C1 segment of cervical spinal cord (tissue), 14 donors: ENCODE results near the gene HSPA4.
"Not testable (repeated sequence)": the region's sequence is repeated elsewhere in the genome, so short reads cannot be mapped to it uniquely, and the experiment has no call there.

Experiments used
- DNase-seq, 14 donors: peaks; one replicate each; lab custom pipeline; 2025; lab: John Stamatoyannopoulos, UW

Gene HSPA4

DNA sequence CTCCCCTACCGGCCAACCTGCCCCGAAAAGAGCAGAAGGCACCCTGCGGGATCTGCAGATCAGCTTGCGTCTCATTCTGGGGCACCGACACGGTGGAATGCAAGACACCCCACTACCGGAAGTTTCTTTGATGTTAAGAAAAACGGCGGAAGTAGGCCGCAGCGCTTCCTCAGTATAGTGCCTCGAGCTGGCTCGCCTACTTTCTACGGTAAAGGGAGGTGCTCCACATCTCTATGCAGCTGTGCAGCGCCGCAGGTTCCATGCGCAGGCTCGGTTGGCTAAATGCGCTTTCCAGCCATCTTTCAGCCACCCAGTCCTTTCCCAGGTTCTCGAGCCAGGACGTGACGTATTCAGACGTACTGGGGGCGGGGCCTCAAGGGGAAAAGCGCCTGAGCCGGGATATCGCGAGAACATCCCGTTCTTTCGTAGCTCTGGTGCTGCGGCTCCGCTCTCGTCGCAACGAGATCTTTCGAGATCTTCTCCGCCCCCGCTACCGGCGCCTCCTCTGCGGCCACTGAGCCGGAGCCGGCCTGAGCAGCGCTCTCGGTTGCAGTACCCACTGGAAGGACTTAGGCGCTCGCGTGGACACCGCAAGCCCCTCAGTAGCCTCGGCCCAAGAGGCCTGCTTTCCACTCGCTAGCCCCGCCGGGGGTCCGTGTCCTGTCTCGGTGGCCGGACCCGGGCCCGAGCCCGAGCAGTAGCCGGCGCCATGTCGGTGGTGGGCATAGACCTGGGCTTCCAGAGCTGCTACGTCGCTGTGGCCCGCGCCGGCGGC is at the start of gene HSPA4:
HSPA4 (plus strand) TSS at position 472 of the 775 bp plus-strand sequence; CDS start at position 710, 238 bp downstream.
- DNase-seq: peak; percentile 57 to 97 (median 94)

GRCh38 chr5:133006653-133007052 is 45.2 kb upstream of the HSPA4 start:
- DNase-seq: no peak

DNA sequence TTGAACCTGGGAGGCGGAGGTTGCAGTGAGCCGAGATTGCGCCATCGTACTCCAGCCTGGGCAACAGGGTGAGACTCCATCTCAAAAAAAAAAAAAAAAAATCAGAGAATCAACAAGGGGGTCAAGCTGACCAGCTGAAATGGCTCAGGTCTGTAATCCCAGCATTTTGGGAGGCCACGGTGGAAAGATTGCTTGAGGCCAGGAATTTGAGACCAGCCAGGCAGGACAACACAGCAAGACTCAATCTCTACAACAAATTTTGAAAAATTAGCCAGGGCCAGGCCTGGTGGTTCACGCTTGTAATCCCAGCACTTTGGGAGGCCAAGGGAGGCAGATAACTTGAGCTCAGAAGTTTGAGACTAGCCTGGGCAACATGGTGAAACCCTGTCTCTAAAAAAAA is 43.4 kb upstream of the HSPA4 start:
- not testable (repeated sequence) for DNase-seq

DNA sequence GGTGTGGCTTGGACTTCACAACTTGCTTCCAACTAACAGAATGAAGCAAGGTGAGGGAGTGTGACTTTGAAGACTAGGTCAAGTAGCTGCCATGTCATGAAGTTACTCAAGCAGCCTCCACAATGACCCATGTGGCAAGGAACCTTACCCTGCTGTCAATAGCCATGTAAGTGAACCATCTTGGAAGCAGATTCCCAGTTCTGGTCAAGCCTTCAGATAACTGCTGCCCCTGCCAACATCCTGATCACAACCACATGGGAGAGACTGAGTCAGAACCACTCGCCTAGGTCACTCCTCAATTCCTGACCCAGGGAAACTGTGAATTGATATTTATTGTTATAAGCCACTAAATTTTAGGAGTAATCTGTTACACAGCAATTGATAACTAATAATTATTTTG is 36.3 kb upstream of the HSPA4 start:
- no peak for DNase-seq

DNA sequence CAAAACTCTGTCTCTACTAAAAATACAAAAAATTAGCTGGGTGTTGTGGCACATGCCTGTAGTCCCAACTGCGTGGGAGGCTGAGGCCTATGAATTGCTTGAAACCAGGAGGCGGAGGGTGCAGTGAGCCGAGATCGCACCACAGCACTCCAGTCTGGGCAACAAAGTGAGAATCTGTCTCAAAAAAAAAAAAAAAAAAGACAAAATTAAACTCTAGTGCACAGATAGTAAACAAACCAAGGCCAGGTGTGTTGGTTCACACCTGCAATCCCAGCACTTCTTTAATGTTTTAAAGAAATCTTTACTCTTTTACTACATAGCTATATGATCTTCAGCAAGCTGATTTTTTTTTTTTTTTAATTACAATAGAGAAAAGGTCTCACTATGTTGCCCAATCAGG is 33.8 kb upstream of the HSPA4 start:
- DNase-seq: no peak

- DNase-seq: not testable (repeated sequence)
These were observed 32.3 kb upstream of the HSPA4 start for GRCh38 chr5:133019471-133019870.

DNA sequence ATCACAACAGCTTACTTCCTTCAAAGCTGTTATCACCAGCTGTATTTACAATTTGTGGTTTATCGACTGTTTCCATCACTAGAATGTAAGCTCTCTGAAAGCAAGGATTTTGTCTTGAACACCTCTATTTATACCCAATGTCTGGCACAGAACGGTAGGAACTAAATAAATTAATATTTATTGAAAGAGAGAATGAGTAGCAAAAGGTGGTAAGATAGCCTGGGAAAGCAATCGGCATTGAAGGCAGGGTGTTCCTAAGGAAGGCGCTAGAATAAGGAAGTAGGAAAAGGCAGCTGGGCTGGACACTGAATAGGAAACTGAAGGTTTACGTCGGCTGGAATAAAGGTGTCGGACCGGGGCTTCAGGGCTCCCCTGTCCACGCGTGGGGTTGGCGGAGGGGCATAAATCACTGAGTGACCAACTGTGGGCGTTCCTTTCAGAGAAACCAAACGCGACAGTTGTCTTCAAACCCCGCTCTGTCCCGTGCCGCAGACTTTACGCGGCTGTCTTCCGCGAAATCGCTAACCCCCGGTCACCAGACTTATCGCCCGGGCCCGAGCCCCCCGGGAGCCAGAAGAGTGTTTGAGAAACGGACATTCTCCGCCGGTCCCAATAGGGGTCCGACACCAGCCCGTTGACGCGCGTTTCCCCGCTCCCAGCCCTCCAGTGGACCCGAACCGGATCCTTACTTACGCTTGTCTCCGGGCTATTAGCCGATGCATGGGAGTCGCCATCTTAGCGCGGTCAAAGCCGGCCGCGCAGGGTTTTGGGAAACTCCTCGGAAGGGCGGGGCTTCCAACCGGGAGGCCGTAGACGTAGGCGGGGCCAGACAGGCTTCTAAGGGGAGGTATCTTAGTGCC is 25.8 kb upstream of the HSPA4 start, which contains the start of gene ZCCHC10:
ZCCHC10 (minus strand) TSS at position 746 of the 860 bp plus-strand sequence; CDS start at position 734, 12 bp downstream.
- DNase-seq: peak; percentile 31 to 93 (median 82)

DNA sequence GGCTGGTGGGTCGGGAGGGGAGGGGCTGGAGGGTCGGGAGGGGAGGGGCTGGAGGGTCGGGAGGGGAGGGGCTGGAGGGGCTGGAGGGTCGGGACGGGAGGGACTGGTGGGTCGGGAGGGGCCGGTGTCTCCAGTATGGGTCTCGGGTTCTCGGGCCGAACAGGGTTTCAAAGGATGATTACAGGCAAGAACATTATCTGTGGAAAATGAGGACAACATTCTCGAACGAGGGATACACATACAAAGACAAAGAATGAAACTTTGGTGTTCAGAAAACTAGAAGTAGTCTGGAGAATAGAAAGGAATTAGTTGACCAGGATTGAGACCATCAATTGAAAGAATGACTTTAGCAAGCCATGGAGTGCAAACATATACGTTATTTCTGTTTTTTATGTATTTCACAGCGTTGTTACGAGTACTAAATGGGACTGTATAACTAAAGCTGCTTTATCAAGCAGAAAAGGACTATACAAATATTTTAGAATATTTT is 25.1 kb upstream of the HSPA4 start:
- no peak for DNase-seq

GRCh38 chr5:133029416-133029815 is 22.4 kb upstream of the HSPA4 start:
- no peak for DNase-seq

GRCh38 chr5:133030343-133031005 is 21.3 kb upstream of the HSPA4 start:
- DNase-seq: no peak

DNA sequence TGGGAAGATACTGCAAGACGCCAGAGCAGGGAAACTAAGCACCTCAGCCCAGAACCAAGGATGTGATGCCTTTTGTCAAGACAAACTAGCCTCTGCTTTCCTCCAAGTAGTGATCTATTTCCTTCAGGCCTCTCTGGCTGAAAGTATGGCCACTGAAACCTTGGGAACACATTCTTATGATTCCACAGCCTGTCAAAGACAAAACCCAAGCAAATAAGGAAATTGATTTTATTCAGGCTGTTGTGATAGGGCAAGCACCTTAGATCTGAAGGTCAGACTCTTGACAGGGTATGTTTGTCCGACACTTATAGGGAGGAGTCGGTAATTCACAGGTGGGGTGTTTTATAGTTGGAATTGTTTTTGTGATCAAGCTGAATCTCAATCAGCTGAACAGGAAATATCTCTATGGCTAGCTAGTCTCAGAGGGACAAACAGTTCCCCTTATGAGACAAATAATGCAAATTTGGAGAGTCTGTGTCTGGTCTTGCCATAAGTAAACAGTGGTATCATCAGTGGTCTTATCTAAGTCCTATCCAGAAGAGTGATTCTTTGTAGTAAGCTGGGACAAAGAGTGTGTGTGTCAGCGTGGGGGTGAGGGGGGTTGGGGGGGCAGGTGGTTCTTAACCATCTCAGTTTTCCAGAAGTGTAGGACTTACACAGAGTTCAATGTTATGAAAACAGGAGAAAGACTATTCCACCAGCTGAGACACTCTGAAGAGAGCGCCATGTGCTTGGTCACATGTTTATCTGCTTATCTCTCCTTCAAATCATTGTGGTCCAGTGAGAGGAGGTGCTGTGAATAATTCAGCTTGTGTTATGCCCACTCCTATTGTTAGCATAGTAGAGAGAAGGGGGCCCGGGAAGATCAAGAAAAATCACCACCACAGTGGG is 18.7 kb upstream of the HSPA4 start:
- DNase-seq: peak in 1 of 14 donors; percentile 21

DNA sequence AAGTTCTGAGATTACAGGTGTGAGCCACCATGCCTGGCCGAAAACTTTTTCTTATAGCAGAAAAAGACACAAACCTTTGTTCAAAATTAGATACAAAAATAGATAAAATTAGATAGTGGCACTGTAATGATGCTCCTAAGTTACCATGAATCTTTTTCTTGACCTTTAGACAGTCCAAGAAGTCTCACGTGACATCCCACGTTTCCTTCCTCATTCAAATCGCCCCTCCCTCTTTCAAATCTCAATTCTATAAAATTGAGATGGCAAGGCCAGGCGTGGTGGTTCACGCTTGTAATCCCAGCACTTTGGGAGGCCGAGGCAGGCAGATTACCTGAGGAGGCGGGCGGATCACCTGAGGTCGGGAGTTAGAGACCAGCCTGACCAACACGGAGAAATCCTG is 17.7 kb upstream of the HSPA4 start:
- no peak for DNase-seq

- no peak for DNase-seq
These were observed 16.6 kb upstream of the HSPA4 start for GRCh38 chr5:133035224-133035623.

- not testable (repeated sequence) for DNase-seq
These were observed 15.1 kb upstream of the HSPA4 start for GRCh38 chr5:133036677-133037076.

GRCh38 chr5:133041157-133041784 is 10.5 kb upstream of the HSPA4 start:
- DNase-seq: no peak

DNA sequence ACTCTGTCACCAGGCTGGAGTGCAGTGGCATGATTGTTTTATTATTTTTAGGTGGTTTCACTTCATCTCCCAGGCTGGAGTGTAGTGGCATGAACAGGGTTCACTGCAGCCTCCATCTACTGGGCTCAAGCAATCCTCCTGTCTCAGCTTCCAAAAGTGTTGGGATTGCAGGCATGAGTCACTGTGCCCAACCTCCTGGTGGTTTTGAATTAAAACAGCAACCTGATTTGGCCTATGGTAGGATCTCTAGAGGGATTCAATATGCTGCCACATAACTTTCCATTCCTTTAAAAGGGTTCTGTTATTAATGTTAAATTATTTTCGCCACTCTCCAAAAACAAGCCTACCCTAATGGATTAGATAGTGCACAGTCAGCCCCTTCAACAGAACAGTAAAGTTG is 9.9 kb upstream of the HSPA4 start:
- no peak for DNase-seq

- not testable (repeated sequence) for DNase-seq
These were observed 5.3 kb upstream of the HSPA4 start for GRCh38 chr5:133046560-133046959.

GRCh38 chr5:133047404-133047803 is 4.4 kb upstream of the HSPA4 start:
- no peak for DNase-seq

DNA sequence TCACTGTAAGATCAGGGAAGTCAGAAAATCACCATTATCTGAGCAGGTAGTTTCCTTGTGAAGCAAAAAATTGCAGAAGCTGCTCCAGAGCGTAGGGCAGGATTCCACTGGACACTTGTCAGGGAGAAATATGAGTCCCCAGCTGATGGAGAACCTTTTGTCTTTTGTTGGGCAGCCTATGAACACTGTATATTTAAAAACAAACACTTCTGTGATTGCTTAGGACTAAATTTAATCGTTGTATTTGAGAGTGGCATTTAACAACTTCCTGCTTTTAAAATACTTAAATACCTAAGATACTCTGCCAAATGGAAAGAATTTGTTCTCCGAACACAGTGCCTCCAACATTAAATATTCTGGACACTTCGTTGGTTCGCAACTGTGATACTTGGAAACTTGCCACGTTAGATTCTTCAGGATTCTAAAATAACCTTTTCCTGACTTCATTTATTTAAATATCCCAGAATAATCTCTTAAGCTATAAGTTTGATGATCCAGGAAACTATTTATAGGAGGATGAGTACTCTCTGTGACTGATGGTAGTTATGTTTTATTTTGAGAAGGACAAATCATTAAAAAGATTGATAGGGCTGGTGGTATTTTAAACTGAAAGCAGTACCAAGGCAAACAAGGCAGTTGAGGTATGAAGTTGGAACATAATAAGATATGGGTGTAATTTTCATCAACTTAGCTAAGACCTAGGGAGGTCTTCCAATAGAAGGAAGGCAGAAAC is 2.7 kb upstream of the HSPA4 start:
- DNase-seq: no peak

GRCh38 chr5:133049726-133050048 is 2.1 kb upstream of the HSPA4 start:
- no peak for DNase-seq
